Tibial artery (tissue), 4 donors: ENCODE data around the gene MGAT5.

Source experiments
- DNase-seq, 2 donors: peaks; one replicate each; pipeline ENCODE4 v3.0.0-alpha.2; 2019
- H3K27ac ChIP-seq, 2 donors: fragments of 200-600 bp; sonication (generic) in 1 of 2; 1 replicate in 1 of 2; 2 replicates in 1 of 2; pipeline ENCODE4 v1.5.1; 2018 to 2019; ENCODE audit warnings: mild to moderate bottlenecking in 1 of 2
- H3K27me3 ChIP-seq, 2 donors: fragments of 200-600 bp; sonication (generic) in 1 of 2; one replicate each; pipeline versions ENCODE4 v1.5.1 to v1.6.0; 2016 to 2019
- H3K36me3 ChIP-seq, 3 donors: fragments of 200-600 bp; sonication (generic) in 2 of 3; one replicate each; pipeline ENCODE4 v1.5.1; 2016 to 2019; ENCODE audit warnings: mild to moderate bottlenecking in 2 of 3
- H3K4me1 ChIP-seq, 4 donors: fragments of 200-600 bp; sonication (generic) in 2 of 4; 1 replicate in 3 of 4; 2 replicates in 1 of 4; pipeline ENCODE4 v1.5.1; 2016 to 2019
- H3K4me3 ChIP-seq, 2 donors: fragments of 200-600 bp; sonication (generic) in 1 of 2; 1 replicate in 1 of 2; 2 replicates in 1 of 2; pipeline ENCODE4 v1.5.1; 2018 to 2019; ENCODE audit warnings: mild to moderate bottlenecking in 2 of 2
- H3K9me3 ChIP-seq, 3 donors: fragments of 200-600 bp; sonication (generic) in 1 of 3; one replicate each; pipeline ENCODE4 v1.5.1; 2016 to 2019
- intact Hi-C: fragments of 100-400 bp; cut with DNase I; formaldehyde crosslinking; loops from one replicate; pipeline ENCODE4 v1.15.0; 2023; ENCODE audit warnings: low total_unique reads
- TF ChIP-seq, protein P1 (sequence below), 2 experiments: fragments of 200-600 bp in 1 of 2; fragments of 450-650 bp in 1 of 2; IDR thresholded peaks; one replicate each; pipeline ENCODE4 v1.5.1; 2017 to 2019; ENCODE audit warnings: antibody characterized with exemption in 2 of 2, mild to moderate bottlenecking in 1 of 2, moderate library complexity in 1 of 2

The MGAT5 gene

DNA sequence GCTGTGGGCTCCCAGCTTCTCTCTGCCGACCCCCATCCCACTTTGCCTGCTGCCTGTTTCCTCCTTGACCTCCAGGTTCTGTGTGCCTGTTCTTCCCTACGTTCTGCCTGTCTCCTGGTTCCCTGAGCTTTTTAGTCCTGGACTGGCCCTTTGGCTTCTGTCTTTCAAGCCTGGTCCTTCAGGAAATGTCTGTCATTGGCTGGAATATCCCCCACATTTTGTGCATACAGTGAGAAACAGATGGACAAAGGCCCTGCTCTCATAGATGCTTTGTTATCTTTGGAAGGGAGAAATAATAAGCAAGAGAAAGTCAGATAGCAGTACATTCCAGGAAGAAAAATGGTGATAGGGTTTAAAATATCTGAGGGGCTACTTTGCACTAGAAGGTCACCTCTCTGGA lies 5.7 kb downstream of the MGAT5 start:
- Histone ChIP-seq H3K27ac (peak overlapping the region; percentile 17 to 58), H3K4me3 (no peak overlapping the region), H3K9me3 (no peaks in the 10 kb centered on the region), H3K27me3 (no peaks in the 10 kb centered on the region), H3K4me1 (peaks cover 0 to 53% (median 41%) of the 10 kb centered on the region in 4 donors), H3K36me3 (no peaks in the 10 kb centered on the region)
- intact Hi-C loops: no loop called here
- TF ChIP-seq, protein P1, sequence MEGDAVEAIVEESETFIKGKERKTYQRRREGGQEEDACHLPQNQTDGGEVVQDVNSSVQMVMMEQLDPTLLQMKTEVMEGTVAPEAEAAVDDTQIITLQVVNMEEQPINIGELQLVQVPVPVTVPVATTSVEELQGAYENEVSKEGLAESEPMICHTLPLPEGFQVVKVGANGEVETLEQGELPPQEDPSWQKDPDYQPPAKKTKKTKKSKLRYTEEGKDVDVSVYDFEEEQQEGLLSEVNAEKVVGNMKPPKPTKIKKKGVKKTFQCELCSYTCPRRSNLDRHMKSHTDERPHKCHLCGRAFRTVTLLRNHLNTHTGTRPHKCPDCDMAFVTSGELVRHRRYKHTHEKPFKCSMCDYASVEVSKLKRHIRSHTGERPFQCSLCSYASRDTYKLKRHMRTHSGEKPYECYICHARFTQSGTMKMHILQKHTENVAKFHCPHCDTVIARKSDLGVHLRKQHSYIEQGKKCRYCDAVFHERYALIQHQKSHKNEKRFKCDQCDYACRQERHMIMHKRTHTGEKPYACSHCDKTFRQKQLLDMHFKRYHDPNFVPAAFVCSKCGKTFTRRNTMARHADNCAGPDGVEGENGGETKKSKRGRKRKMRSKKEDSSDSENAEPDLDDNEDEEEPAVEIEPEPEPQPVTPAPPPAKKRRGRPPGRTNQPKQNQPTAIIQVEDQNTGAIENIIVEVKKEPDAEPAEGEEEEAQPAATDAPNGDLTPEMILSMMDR (IDR thresholded peaks at IDR 0.05): no peak
- DNase-seq: no peak

DNA sequence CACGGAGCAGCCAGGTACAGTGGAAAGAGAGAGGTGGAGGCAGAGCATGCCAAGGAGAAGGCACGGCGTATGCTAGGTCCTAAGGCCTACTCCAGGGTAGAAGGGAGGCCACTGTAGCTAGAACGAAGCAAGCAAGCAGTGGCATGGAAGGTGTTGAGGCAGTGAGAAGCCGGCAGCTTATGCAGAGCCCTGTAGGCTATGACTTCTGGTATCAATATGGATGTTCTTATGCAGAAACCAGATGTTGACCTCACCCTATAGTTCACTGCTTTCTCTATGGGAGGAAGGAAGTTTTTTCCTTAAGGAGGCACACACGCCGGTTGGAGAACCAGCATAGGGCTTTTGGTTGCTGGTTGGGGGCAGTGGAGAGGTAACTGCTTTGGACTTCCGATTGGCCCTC lies 6.1 kb downstream of the MGAT5 start:
- H3K9me3 ChIP-seq: no peaks in the 10 kb centered on the region
- intact Hi-C loops: no loop called here
- H3K4me1 ChIP-seq: peaks cover 0 to 53% (median 41%) of the 10 kb centered on the region in 4 donors
- H3K4me3 ChIP-seq: no peak overlapping the region
- no peaks in the 10 kb centered on the region for H3K36me3 ChIP-seq
- no peak for DNase-seq
- peak overlapping the region in 1 of 2 donors; percentile 58 for H3K27ac ChIP-seq
- TF ChIP-seq, protein P1 (IDR thresholded peaks at IDR 0.05): no peak
- H3K27me3 ChIP-seq: no peaks in the 10 kb centered on the region

DNA sequence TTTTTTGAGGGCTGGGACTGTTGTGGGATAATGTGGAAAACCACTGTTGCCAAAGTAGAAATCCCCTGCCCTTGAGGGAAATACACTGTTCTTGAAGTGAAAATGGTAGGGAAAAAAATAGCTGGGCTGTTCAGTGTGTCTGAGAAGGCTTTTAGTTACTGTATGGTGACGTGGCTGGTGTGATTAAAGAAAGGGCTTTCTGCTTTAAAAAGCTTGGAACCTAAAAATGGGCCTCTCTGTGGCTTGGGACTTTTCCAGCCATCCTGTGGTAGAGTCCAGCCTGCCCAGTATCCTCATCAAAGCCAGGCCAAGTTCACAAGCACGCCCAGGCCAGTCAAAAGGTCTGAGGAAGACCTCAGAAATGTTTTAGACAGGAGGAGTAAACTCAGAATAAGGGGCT lies 6.8 kb downstream of the MGAT5 start:
- intact Hi-C loops: no loop called here
- peaks cover 0 to 53% (median 41%) of the 10 kb centered on the region in 4 donors for H3K4me1 ChIP-seq
- no peaks in the 10 kb centered on the region for H3K9me3 ChIP-seq
- no peak overlapping the region for H3K4me3 ChIP-seq
- TF ChIP-seq, protein P1 (IDR thresholded peaks at IDR 0.05): no peak
- H3K36me3 ChIP-seq: no peaks in the 10 kb centered on the region
- no peaks in the 10 kb centered on the region for H3K27me3 ChIP-seq
- H3K27ac ChIP-seq: peak overlapping the region in 1 of 2 donors; percentile 58
- DNase-seq: no peak

DNA sequence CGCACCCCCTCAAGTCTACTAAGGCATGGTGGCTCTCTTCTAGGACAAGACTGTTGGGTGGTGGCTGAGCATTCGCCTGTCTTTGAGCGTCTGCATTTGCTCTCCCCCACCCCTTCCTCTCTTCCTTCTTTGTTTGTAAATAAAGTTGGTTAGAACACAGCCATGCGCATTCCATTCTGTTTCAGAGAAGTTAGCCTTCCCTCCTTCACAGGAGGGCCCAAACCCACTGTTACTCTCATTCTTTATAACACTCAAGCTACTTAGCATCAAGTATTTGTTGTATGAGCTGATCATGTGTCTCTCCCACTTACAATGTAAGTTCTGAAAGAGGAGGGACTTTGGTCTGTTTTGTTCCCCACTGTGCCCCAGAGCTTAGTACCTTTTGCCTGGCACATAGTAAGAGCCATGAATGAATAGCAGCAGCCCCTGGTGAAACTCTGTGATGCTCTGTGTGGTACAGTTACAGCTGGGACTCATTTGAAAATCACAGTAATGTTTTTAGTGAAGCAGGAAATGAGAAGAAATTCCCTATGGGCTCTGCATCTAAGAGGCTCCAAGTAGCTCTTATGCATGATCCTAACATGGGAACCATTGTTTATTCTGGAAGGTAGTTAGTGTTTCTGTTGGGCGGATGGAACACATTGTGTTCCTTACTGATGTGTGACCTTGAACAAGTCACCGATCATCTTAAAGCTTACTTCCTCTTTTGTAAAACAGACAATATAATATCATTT lies 7.7 kb downstream of the MGAT5 start:
- TF ChIP-seq, protein P1 (IDR thresholded peaks at IDR 0.05): no peak
- peaks cover 0 to 53% (median 41%) of the 10 kb centered on the region in 4 donors for H3K4me1 ChIP-seq
- no peaks in the 10 kb centered on the region for H3K36me3 ChIP-seq
- no peaks in the 10 kb centered on the region for H3K9me3 ChIP-seq
- no peak for DNase-seq
- intact Hi-C loops: no loop called here
- H3K4me3 ChIP-seq: no peak overlapping the region
- H3K27ac ChIP-seq: peak overlapping the region; percentile 25 to 58
- no peaks in the 10 kb centered on the region for H3K27me3 ChIP-seq

DNA sequence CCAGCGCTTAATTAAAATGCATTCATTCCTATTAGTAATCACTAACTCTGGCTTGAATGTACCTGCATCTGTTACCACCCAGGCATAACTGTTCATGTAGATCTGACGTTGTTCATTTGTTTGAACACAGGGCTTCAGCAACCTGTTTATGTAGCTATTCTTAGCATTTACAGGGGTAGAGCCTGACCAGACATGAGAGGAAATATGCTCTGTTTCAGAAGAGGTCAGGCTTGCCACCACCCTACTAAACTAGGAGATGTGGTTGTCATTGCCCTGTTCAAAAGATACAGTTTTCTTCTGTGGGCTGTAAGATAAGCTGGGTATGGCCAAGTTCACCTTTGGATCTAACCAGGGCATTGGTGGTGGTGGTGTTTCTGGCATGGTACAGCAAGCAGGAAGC lies 8.8 kb downstream of the MGAT5 start:
- Histone ChIP-seq H3K4me1 (peaks cover 0 to 53% (median 41%) of the 10 kb centered on the region in 4 donors), H3K4me3 (no peak overlapping the region), H3K36me3 (no peaks in the 10 kb centered on the region), H3K27me3 (no peaks in the 10 kb centered on the region), H3K9me3 (no peaks in the 10 kb centered on the region), H3K27ac (peak overlapping the region in 1 of 2 donors; percentile 58)
- intact Hi-C loops: no loop called here
- TF ChIP-seq, protein P1 (IDR thresholded peaks at IDR 0.05): no peak
- no peak for DNase-seq
